ENCODE measurements around the gene LAIR2. TPM values are rescaled to one million over a fixed set of nuclear protein-coding genes. Genes with fewer than 3 reads are reported as not detected.

The LAIR2 gene
- total and polyA plus RNA-seq, 4 donors: 1.7 TPM; not detected in 3

DNA sequence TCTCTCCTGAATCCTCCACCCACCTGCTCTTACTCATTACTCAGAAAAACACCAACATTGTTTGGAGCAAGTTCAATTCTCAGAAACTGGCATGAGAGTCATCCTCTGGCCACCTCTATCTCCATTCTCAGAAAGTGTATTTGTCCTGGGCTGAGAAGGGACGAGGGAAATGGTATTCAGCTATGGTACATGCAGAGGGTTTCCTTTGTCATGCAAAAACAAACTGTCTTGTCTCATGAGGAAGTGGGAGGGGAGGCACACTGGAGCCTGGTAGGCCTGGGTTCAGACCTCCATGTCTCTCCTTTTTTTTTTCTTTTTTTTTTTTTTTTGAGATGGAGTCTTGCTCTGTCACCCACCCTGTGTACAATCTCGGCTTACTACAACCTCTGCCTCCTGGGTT lies 39.1 kb downstream of the LAIR2 start:
- Histone ChIP-seq H3K9me3 (ENCODE audit: control insufficient read depth in 4 of 4, insufficient read depth in 3 of 4, low read length in 3 of 4) (peaks cover 0 to 4% (median 0%) of the 10 kb centered on the region in 4 donors), H3K27me3 (ENCODE audit: control insufficient read depth in 3 of 3, insufficient read depth in 3 of 3, low read length in 2 of 3) (no peaks in the 10 kb centered on the region)
- TF ChIP-seq, protein P1, sequence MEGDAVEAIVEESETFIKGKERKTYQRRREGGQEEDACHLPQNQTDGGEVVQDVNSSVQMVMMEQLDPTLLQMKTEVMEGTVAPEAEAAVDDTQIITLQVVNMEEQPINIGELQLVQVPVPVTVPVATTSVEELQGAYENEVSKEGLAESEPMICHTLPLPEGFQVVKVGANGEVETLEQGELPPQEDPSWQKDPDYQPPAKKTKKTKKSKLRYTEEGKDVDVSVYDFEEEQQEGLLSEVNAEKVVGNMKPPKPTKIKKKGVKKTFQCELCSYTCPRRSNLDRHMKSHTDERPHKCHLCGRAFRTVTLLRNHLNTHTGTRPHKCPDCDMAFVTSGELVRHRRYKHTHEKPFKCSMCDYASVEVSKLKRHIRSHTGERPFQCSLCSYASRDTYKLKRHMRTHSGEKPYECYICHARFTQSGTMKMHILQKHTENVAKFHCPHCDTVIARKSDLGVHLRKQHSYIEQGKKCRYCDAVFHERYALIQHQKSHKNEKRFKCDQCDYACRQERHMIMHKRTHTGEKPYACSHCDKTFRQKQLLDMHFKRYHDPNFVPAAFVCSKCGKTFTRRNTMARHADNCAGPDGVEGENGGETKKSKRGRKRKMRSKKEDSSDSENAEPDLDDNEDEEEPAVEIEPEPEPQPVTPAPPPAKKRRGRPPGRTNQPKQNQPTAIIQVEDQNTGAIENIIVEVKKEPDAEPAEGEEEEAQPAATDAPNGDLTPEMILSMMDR (IDR thresholded peaks at IDR 0.05; ENCODE audit: control extremely low read depth, extremely low read depth): no peak

DNA sequence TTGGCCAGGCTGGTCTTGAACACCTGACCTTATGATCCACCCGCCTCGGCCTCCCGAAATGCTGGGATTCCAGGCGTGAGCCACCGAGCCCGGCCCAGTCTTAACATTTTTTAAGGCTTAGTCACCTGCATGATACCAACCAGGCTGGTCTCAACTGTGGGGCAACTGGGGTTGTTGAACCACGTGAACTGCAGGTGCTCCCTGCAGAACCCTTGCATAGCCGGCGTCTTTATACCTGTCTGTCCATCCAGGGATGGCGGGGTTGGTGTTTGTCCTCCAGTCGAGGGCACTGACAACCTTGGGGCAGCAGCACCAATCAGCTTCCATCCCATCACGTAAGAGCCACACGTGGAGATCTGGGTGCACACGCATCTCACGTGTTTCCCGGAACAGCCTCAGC lies 46.2 kb downstream of the LAIR2 start:
- TF ChIP-seq, protein P1 (IDR thresholded peaks at IDR 0.05; ENCODE audit: control extremely low read depth, extremely low read depth): no peak
- Histone ChIP-seq H3K27me3 (ENCODE audit: control insufficient read depth in 3 of 3, insufficient read depth in 3 of 3, low read length in 2 of 3) (no peaks in the 10 kb centered on the region), H3K27ac (ENCODE audit: low read depth in 1 of 2, low read length in 1 of 2) (no peak overlapping the region), H3K36me3 (ENCODE audit: control insufficient read depth in 4 of 4, insufficient read depth in 4 of 4, low read length in 4 of 4) (no peaks in the 10 kb centered on the region), H3K4me1 (ENCODE audit: control insufficient read depth in 5 of 5, insufficient read depth in 5 of 5, low read length in 5 of 5) (no peaks in the 10 kb centered on the region), H3K9me3 (ENCODE audit: control insufficient read depth in 4 of 4, insufficient read depth in 3 of 4, low read length in 3 of 4) (peaks cover 0 to 2% (median 0%) of the 10 kb centered on the region in 4 donors), H3K9ac (ENCODE audit: insufficient read depth in 1 of 2, low read length in 2 of 2) (no peak overlapping the region), H3K4me3 (no peak overlapping the region)
- 87 to 88% methylated on average over 16 of the region's 16 CpGs for WGBS, 2 donors
- ATAC-seq (ENCODE audit: insufficient read depth, low FRiP score) (no peak), DNase-seq (no peak)

More for the DNA sequence above, 39.1 kb downstream of the LAIR2 start:
- H3K4me3 ChIP-seq: no peak overlapping the region
- WGBS, 2 donors: 62% methylated on average over 2 of the region's 2 CpGs
- no peaks in the 10 kb centered on the region for H3K36me3 ChIP-seq (ENCODE audit: control insufficient read depth in 4 of 4, insufficient read depth in 4 of 4, low read length in 4 of 4)
- ATAC-seq (ENCODE audit: insufficient read depth, low FRiP score) (no peak), DNase-seq (no peak)
- no peak overlapping the region for H3K9ac ChIP-seq (ENCODE audit: insufficient read depth in 1 of 2, low read length in 2 of 2)
- no peak overlapping the region for H3K27ac ChIP-seq (ENCODE audit: low read depth in 1 of 2, low read length in 1 of 2)
- no peaks in the 10 kb centered on the region for H3K4me1 ChIP-seq (ENCODE audit: control insufficient read depth in 5 of 5, insufficient read depth in 5 of 5, low read length in 5 of 5)

DNA sequence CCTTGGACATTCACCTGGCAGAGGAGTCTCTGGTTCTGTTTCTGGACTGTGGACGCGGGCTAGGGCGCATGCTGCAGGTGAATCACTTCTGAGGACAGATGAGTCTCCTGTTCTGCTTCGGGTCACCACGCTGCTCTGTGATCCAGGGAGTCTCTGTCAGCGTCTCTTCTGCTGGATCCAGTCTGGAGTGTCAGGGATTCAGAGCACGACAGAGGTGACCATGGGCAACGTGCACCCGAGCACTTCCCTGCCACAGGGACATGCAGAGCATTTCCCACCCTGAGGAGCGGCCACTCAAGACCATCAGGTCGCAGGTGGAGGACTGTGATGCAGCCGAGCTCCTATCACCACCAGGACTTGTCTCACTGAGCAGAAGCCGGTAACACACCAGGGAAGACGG lies 46.6 kb downstream of the LAIR2 start:
- H3K4me3 ChIP-seq: no peak overlapping the region
- H3K27ac ChIP-seq (ENCODE audit: low read depth in 1 of 2, low read length in 1 of 2): no peak overlapping the region
- TF ChIP-seq, protein P1 (IDR thresholded peaks at IDR 0.05; ENCODE audit: control extremely low read depth, extremely low read depth): no peak
- H3K9ac ChIP-seq (ENCODE audit: insufficient read depth in 1 of 2, low read length in 2 of 2): no peak overlapping the region
- H3K36me3 ChIP-seq (ENCODE audit: control insufficient read depth in 4 of 4, insufficient read depth in 4 of 4, low read length in 4 of 4): no peaks in the 10 kb centered on the region
- no peaks in the 10 kb centered on the region for H3K27me3 ChIP-seq (ENCODE audit: control insufficient read depth in 3 of 3, insufficient read depth in 3 of 3, low read length in 2 of 3)
- no peak for ATAC-seq (ENCODE audit: insufficient read depth, low FRiP score)
- peaks cover 0 to 2% (median 0%) of the 10 kb centered on the region in 4 donors for H3K9me3 ChIP-seq (ENCODE audit: control insufficient read depth in 4 of 4, insufficient read depth in 3 of 4, low read length in 3 of 4)
- DNase-seq: no peak
- WGBS, 2 donors: 79 to 82% methylated on average over 14 of the region's 14 CpGs
- H3K4me1 ChIP-seq (ENCODE audit: control insufficient read depth in 5 of 5, insufficient read depth in 5 of 5, low read length in 5 of 5): no peaks in the 10 kb centered on the region

DNA sequence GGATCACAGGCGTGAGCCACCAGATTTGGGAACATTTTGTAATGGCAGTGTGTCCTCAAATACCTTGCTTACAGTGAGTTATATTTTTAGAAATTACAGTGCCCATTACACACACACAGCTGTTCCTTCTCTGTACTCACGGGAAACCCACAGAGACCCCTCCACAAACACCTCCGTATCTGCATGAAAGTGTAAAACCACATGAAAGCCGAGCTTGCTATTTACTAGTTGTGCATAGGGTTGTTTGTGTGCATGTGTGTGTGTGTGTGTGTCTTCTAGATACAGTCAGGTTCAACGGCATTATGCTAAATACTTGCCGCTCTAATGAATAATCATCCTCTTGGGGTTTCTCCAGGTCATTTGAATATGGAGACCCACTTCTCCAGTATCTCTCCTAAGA lies 48.7 kb downstream of the LAIR2 start:
- no peak overlapping the region for H3K27ac ChIP-seq (ENCODE audit: low read depth in 1 of 2, low read length in 1 of 2)
- ATAC-seq (ENCODE audit: insufficient read depth, low FRiP score) (no peak), DNase-seq (no peak)
- H3K9ac ChIP-seq (ENCODE audit: insufficient read depth in 1 of 2, low read length in 2 of 2): no peak overlapping the region
- no peaks in the 10 kb centered on the region for H3K36me3 ChIP-seq (ENCODE audit: control insufficient read depth in 4 of 4, insufficient read depth in 4 of 4, low read length in 4 of 4)
- no peak overlapping the region for H3K4me3 ChIP-seq
- TF ChIP-seq, protein P1 (IDR thresholded peaks at IDR 0.05; ENCODE audit: control extremely low read depth, extremely low read depth): no peak
- no peaks in the 10 kb centered on the region for H3K4me1 ChIP-seq (ENCODE audit: control insufficient read depth in 5 of 5, insufficient read depth in 5 of 5, low read length in 5 of 5)
- WGBS, 2 donors: 75 to 78% methylated on average over 6 of the region's 6 CpGs
- H3K27me3 ChIP-seq (ENCODE audit: control insufficient read depth in 3 of 3, insufficient read depth in 3 of 3, low read length in 2 of 3): no peaks in the 10 kb centered on the region
- peaks cover 0 to 4% (median 0%) of the 10 kb centered on the region in 4 donors for H3K9me3 ChIP-seq (ENCODE audit: control insufficient read depth in 4 of 4, insufficient read depth in 3 of 4, low read length in 3 of 4)

Measured in lung (tissue), 12 donors.